RWPE2 (cell line): Measurements from ENCODE around the gene LGR4.

ENCODE experiments used
- ATAC-seq: fragments of 200-7000 bp; cut with Tn5 transposase; 3 replicates; pipeline ENCODE4 v1.9.1; 2021; ENCODE audit warnings: low read depth
- DNase-seq: peaks from one replicate; pipeline ENCODE4 v3.0.0-alpha.2; 2020; ENCODE audit warnings: low spot score
- H3K27ac ChIP-seq: fragments of 450-650 bp; 2 replicates; pipeline ENCODE4 v1.5.1; 2017; ENCODE audit warnings: mild to moderate bottlenecking; ENCODE audit not compliant: poor library complexity, severe bottlenecking
- H3K27me3 ChIP-seq: fragments of 250-450 bp; sonication (Bioruptor Pico); 2 replicates; pipeline ENCODE4 v1.5.1; 2021; ENCODE audit warnings: mild to moderate bottlenecking, moderate library complexity; ENCODE audit not compliant: insufficient read depth, poor library complexity, severe bottlenecking
- H3K36me3 ChIP-seq: fragments of 250-450 bp; sonication (Bioruptor Pico); 2 replicates; pipeline ENCODE4 v1.5.1; 2020; ENCODE audit warnings: low read depth, mild to moderate bottlenecking, moderate library complexity
- H3K4me1 ChIP-seq: fragments of 250-450 bp; sonication (Bioruptor Pico); 2 replicates; pipeline ENCODE4 v1.5.1; 2021; ENCODE audit warnings: mild to moderate bottlenecking, moderate library complexity; ENCODE audit not compliant: insufficient read depth, poor library complexity, severe bottlenecking
- H3K4me3 ChIP-seq: fragments of 250-450 bp; sonication (Bioruptor Pico); 2 replicates; pipeline ENCODE4 v1.5.1; 2021; ENCODE audit warnings: mild to moderate bottlenecking, moderate library complexity; ENCODE audit not compliant: severe bottlenecking
- H3K9me3 ChIP-seq: fragments of 250-450 bp; sonication (Bioruptor Pico); 2 replicates; pipeline ENCODE4 v1.5.1; 2021; ENCODE audit warnings: mild to moderate bottlenecking, moderate library complexity; ENCODE audit not compliant: severe bottlenecking
- CTCF ChIP-seq: fragments of 450-650 bp; IDR thresholded peaks from one replicate; pipeline ENCODE4 v1.5.1; 2017; ENCODE audit warnings: mild to moderate bottlenecking, moderate library complexity; ENCODE audit not compliant: poor library complexity, severe bottlenecking

Gene LGR4

DNA sequence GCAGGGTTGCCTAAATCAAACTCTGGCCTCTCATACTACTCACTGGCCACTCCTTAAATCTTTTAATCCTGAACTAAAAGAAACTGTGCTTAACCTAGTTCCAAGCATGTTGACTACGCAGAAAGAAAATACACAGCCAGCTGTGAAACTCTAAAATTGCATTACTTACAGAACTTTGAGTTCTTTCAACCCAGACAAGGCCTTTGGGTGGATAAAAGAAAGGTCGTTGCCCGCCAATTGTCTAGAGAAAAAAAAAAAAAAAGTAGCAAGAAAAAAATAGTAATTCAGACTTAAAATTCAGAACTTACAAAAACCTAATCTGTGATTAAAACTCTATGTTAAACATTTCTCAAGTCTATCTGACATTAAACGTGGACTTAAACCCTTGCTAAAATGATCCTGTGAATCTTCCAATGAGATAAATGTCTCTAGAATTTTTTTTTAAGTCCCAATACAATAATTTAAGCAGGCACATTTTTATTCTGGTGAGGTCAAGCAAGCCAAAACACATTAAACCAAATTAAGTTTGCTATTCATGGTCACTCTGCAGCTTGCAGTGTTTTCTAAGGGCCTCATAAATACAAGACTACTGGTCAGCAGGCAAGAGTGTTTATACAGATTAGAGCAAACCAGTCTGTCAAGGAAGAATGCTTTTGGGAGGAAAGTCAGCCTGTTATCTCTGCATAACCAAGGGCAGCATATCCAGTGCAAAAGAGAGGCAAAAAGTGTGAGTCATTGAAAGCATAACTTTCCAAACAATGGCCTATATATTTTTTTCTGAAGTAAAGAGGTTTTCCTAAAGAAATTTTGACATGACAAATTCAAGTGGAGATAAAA lies 80.1 kb downstream of the LGR4 start:
- Histone ChIP-seq H3K36me3 (no peaks in the 10 kb centered on the region), H3K27ac (peak overlapping the region; percentile 46), H3K4me1 (peaks cover 29% of the 10 kb centered on the region), H3K27me3 (no peaks in the 10 kb centered on the region), H3K4me3 (no peak overlapping the region), H3K9me3 (no peaks in the 10 kb centered on the region)
- DNase-seq = no peak
- TF ChIP-seq CTCF = no peak
- peak; percentile 80 for ATAC-seq

DNA sequence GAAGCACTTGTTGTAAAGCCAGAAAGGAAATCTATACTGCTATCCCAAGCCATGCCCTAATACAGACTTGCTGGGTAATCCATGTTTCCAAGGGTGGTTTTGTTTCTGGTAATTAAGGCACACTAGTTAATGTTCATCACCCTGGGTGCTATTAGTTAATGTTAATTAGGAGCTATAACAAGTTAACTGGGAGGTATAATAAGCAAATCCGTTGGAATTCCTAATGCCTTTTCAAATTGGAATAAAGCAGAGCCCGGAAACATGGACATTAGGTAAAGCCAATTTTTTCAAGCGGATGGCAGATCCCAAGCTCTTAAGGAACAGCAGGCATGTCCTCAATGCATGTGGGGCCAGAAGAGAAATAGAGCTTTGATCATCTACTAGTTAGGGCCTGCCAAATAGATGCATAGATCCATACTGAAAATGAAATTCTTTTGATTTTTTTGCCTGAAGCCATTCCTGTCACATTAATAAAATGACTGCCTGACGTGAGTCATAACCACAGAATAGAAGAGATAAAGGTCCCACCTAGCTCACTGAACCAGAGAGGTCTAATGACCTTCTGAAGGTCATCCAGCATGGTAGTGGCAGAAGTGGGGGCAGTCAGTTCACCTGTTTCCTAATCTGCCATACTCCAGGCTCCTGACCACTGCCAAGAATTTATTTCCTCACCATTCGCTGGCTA lies 81.1 kb downstream of the LGR4 start:
- no peaks in the 10 kb centered on the region for H3K36me3 ChIP-seq

GRCh38 chr11:27390318-27391295 lies 82.0 kb downstream of the LGR4 start:
- no peak for TF ChIP-seq CTCF
- Histone ChIP-seq H3K27me3 (no peaks in the 10 kb centered on the region), H3K4me3 (no peak overlapping the region), H3K4me1 (peaks cover 26% of the 10 kb centered on the region), H3K36me3 (no peaks in the 10 kb centered on the region), H3K9me3 (no peaks in the 10 kb centered on the region), H3K27ac (peak overlapping the region; percentile 46)
- ATAC-seq (no peak), DNase-seq (no peak)

More for the DNA sequence above, 81.1 kb downstream of the LGR4 start:
- Histone ChIP-seq H3K27ac (peak overlapping the region; percentile 46), H3K4me3 (no peak overlapping the region), H3K27me3 (no peaks in the 10 kb centered on the region), H3K4me1 (peaks cover 29% of the 10 kb centered on the region), H3K9me3 (no peaks in the 10 kb centered on the region)
- DNase-seq (no peak), ATAC-seq (0 out of 3 replicates have a peak, but pooled peaks have one; percentile 18)
- no peak for TF ChIP-seq CTCF

DNA sequence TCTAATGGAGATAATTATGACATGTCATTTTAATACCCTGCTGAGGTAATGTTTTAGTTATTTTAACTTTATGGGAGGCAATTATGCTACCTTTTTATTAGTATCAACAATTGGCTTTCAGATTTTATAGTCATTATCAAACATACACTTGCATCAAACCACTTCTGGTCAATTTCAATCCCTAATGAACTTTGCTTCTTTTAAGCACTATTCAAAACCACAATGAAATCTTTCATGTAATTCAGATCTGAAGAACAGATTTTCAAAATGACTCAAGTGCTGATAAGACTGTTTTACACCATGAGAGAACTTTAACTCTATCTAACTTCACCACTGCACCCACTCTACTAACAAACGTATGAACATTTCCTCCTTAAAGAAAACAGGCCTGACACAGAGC lies 83.7 kb downstream of the LGR4 start:
- H3K4me1 ChIP-seq = peaks cover 26% of the 10 kb centered on the region
- H3K4me3 ChIP-seq = no peak overlapping the region
- H3K27me3 ChIP-seq = no peaks in the 10 kb centered on the region
- DNase-seq (no peak), ATAC-seq (no peak)
- H3K9me3 ChIP-seq = no peaks in the 10 kb centered on the region
- H3K27ac ChIP-seq = no peak overlapping the region
- TF ChIP-seq CTCF = no peak
- peaks cover 14% of the 10 kb centered on the region for H3K36me3 ChIP-seq
